ENCODE results near the gene MARCHF6. TPM values are rescaled to one million over a fixed set of nuclear protein-coding genes. Genes with fewer than 3 reads are reported as not detected.
"Not testable (repeated sequence)": the region's sequence is repeated elsewhere in the genome, so short reads cannot be mapped to it uniquely, and the experiment has no call there.

The MARCHF6 gene
- total and polyA plus RNA-seq, 2 experiments from 2014 or later = 70.8 to 77.5 TPM

GRCh38 chr5:10391130-10391529, 37.6 kb downstream of the MARCHF6 start (continued):
- TF ChIP-seq, protein P1, sequence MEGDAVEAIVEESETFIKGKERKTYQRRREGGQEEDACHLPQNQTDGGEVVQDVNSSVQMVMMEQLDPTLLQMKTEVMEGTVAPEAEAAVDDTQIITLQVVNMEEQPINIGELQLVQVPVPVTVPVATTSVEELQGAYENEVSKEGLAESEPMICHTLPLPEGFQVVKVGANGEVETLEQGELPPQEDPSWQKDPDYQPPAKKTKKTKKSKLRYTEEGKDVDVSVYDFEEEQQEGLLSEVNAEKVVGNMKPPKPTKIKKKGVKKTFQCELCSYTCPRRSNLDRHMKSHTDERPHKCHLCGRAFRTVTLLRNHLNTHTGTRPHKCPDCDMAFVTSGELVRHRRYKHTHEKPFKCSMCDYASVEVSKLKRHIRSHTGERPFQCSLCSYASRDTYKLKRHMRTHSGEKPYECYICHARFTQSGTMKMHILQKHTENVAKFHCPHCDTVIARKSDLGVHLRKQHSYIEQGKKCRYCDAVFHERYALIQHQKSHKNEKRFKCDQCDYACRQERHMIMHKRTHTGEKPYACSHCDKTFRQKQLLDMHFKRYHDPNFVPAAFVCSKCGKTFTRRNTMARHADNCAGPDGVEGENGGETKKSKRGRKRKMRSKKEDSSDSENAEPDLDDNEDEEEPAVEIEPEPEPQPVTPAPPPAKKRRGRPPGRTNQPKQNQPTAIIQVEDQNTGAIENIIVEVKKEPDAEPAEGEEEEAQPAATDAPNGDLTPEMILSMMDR (conservative IDR thresholded peaks at IDR 0.05; ENCODE audit: low read depth in 2 of 2) = no peak
- no peak for TF ChIP-seq ETS1 (IDR thresholded peaks at IDR 0.05)
- no peak for TF ChIP-seq POLR2AphosphoS5 (IDR thresholded peaks at IDR 0.05; ENCODE audit: low read depth)

DNA sequence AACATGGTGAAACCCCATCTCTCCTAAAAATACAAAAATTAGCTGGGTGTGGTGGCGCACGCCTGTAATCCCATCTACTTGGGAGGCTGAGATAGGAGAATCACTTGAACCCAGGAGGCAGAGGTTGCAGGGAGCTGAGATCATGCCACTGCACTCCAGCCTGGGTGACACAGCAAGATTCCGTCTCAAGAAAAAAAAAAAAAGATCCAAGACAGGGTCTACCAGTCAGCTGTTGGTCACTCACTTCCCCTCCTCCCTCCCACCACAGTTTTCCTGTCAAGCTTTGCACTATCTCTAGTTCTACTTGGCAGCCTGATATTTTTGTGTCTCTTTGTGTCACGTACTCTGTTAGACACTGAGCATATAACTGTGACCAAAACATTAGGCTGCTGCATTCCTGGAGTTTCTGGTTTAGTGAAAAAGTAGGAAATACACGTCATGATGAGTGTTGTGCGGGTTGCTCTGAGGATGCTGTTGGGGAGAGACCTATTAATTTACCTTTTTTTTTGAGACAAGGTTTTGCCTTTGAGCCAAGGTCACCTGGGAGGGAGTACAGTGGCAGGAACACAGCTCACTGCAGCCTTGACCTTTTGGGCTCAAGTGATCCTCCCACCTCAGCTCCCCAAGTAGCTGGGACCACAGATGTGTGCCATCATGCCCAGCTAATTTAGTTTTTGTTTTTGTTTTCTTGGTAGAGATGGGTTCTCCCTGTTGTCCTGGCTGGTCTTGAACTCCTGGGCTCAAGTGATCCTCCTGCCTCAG, 39.3 kb downstream of the MARCHF6 start:
- not testable (repeated sequence) for DNase-seq (ENCODE audit: low spot score); H3K4me1 ChIP-seq (ENCODE audit: insufficient read depth); H3K27me3 Mint-ChIP-seq (ENCODE audit: insufficient read depth, low read depth, poor library complexity); H3K27me3 ChIP-seq (ENCODE audit: insufficient read depth); H3K4me1 Mint-ChIP-seq; H3K4me2 ChIP-seq; H3K79me2 ChIP-seq (replicated peaks; ENCODE audit: insufficient read depth); ATAC-seq; H3K9me2 ChIP-seq (ENCODE audit: insufficient read depth); H3F3A ChIP-seq (replicated peaks; ENCODE audit: low read depth); H2AFZ ChIP-seq; H3K27ac ChIP-seq (ENCODE audit: low read depth); H3K9me3 Mint-ChIP-seq; H3K4me3 Mint-ChIP-seq; H3K4me3 ChIP-seq; H4K20me1 ChIP-seq (replicated peaks; ENCODE audit: insufficient read depth)
- peaks cover 25% of the 10 kb centered on the region for H3K36me3 ChIP-seq (ENCODE audit: insufficient read depth)
- Mint-ChIP-seq H3K27ac (peak overlapping the region; percentile 41; the same call in 1 of the 2 replicates), H3K36me3 (ENCODE audit: low read depth) (peaks cover 51% of the 10 kb centered on the region)

DNA sequence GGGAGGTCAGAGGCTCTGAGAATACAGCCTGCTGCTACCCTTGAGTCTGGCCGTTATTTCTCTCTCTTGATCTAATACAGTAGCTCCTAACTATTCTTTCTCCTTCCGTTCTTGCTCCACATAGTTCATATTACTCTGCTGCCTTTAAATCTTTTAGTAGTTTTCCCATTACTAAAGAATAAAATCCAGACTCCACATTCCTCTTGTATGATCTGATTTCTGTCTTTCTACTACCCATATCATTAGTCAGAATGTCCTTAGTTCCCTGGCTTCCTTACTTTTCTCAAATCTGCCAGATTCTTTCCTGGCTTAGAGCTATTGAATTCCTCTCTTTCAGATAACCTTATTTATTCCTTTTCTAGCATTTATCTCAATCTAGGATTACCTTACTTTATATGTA, 40.0 kb downstream of the MARCHF6 start:
- Histone ChIP-seq H3K4me3 (no peak overlapping the region), H3K27me3 (ENCODE audit: insufficient read depth) (no peaks in the 10 kb centered on the region), H3F3A (replicated peaks; ENCODE audit: low read depth) (no peaks in the 10 kb centered on the region), H3K79me2 (replicated peaks; ENCODE audit: insufficient read depth) (peaks cover 6% of the 10 kb centered on the region; the same call in 1 of the 2 replicates), H3K4me1 (ENCODE audit: insufficient read depth) (no peaks in the 10 kb centered on the region), H4K20me1 (replicated peaks; ENCODE audit: insufficient read depth) (no peaks in the 10 kb centered on the region; the same call in none of the 2 replicates), H3K27ac (ENCODE audit: low read depth) (no peak overlapping the region), H2AFZ (no peak overlapping the region), H3K9me2 (ENCODE audit: insufficient read depth) (no peaks in the 10 kb centered on the region), H3K36me3 (ENCODE audit: insufficient read depth) (peaks cover 25% of the 10 kb centered on the region), H3K4me2 (no peak overlapping the region)
- no peaks in the 10 kb centered on the region for H3K4me1 Mint-ChIP-seq
- TF ChIP-seq, protein P1 (conservative IDR thresholded peaks at IDR 0.05; ENCODE audit: low read depth in 2 of 2) = no peak
- TF ChIP-seq NANOG (IDR thresholded peaks at IDR 0.05; ENCODE audit: borderline replicate concordance) (no peak), ETS1 (IDR thresholded peaks at IDR 0.05) (no peak), ZNF114 (CRISPR knock-in tag; IDR thresholded peaks at IDR 0.05) (no peak)
- H3K36me3 Mint-ChIP-seq (ENCODE audit: low read depth) = peaks cover 51% of the 10 kb centered on the region
- H3K27ac Mint-ChIP-seq = no peak overlapping the region
- DNase-seq (ENCODE audit: low spot score) = no peak
- no peaks in the 10 kb centered on the region for H3K9me3 Mint-ChIP-seq
- H3K4me3 Mint-ChIP-seq = no peak overlapping the region
- no peaks in the 10 kb centered on the region for H3K27me3 Mint-ChIP-seq (ENCODE audit: insufficient read depth, low read depth, poor library complexity)
- ATAC-seq = no peak

Data from GM23338 (cell line).